IPS-18c (cell line): ENCODE measurements around the gene DDR1.

Source experiments
- H3K4me3 ChIP-seq: 2 replicates; pipeline ENCODE4 v1.7.0; 2013; ENCODE audit warnings: low read depth, mild to moderate bottlenecking, low read length, moderate library complexity; ENCODE audit not compliant: insufficient read depth
- H3K9me3 ChIP-seq: one replicate; pipeline ENCODE4 v1.6.1; 2013; ENCODE audit warnings: mild to moderate bottlenecking, low read length, moderate library complexity; ENCODE audit not compliant: control insufficient read depth, insufficient read depth

Gene DDR1

DNA sequence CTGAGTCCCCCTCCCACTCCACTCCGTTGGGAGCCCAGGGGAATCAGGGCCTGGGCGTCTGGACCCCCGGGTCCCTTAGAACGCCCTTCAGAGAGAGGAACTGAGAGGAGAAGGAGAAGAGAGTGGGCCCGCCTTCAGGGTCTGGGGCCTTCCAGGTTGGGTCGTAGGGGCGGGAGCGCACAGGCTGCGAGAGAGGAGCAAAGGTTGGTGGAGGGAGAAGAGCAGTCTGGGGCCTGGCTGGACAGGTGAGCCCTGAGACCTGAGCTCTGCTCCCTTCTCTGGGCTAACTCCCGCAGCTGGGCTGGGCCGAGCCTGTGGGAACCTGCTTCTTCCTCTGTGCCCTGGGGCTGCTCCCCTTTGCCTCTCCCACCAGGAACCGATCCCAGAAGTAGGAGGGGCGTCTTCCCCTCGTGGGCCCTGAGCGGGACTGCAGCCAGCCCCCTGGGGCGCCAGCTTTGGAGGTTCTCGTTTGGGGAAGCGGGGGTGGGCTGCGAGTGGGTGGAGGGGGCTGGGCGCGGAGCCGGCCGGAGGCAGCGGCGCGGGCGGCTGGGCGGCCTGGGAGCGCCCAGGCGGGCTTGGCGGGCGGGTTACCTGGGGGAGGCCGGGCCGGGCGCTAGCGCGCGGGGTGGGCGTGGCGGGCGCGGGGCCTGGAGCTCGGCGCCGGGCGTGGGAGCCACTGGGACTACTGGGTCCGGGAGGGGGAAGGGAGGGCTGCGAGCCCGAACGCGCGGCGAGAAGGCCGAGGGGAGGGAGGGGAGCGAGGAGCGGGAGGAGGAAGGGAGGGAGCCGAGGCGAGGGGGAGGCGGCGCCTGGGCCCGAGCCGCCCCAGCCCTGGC is at the start of gene DDR1:
Gene DDR1 (plus strand): TSS at position 835 of the 836 bp plus-strand sequence. CDS start 4,211 bp downstream, outside the sequence.
- no peaks in the 10 kb centered on the region for H3K9me3 ChIP-seq
- H3K4me3 ChIP-seq, result peak within 1 kb of the TSS; percentile 42

DNA sequence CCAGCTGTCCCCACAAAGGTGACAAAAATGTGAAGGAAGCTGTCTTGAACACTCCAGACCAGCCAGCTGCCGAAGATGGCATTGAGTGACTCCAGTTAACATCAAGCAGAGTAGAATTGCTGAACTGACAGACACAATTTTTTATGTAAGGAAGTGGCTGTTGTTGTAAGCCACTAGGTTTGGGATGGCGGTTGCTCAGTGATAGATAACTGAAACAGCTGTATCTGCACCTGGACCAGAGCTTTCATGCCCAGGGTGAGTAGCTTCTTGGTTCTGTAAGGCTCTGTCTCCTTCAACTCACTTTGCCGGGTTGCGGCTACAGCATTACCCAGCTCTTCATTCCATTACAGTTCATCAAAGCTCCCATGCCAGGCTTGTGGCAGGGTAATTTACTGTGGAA is 49.7 kb upstream of the DDR1 start:
- Histone ChIP-seq H3K9me3 (no peaks in the 10 kb centered on the region), H3K4me3 (no peak overlapping the region)

DNA sequence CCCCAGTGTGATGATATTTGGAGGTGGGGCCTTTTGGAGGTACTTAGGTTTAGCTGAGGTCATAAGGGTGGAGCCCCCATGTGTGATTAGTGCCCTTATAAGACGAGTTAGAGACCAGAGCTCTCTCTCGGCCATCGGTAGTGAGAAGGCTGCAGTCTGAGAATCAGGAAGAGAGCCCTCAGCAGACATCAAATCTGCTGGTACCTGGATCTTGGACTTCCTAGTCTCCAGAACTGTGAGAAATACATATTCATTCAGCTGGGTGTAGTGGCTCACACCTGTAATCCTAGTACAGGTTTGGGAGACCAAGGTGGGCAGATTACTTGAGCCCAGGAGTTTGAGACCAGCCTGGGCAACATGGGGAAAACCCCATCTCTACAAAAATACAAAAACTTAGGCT is 48.7 kb upstream of the DDR1 start:
- Histone ChIP-seq H3K9me3 (no peaks in the 10 kb centered on the region), H3K4me3 (no peak overlapping the region)

DNA sequence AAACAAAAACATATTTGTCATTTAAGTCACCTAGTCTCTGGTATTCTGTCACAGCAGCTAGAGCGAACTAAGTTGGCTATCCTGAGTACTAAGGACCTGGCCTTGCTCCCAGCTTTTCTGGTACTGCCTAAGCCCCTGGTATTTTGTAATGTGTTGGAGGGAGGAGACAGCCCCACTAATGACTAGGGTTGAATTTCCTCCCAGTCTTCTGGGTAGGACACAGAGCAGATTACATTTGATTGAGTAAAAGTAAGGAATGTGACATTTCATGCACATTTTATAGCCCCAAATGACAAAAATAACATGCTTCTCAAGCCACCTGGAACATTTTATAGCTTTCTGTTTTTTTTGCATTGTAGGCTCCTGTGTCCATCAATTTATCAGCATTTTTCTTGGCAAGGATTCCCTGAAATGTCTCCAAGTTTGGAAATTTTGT is 47.9 kb upstream of the DDR1 start:
- H3K4me3 ChIP-seq, result no peak overlapping the region
- no peaks in the 10 kb centered on the region for H3K9me3 ChIP-seq

DNA sequence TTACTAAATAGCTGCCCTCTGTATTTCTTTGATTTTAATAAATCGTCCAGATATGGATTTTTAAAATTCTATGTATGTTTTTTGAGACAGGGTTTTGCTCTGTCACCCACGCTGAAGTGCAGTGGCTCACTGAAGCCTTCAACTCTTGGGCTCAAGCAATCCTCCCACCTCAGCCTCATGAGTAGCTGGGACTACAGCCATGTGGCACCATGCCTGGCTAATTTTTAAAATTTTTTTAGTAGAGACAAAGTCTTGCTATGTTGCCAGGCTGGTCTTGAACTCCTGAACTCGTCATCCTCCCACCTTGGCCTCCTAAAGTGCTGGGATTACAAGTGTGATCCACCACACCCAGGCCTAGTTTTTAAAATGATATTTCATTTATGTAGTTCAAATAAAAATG is 47.4 kb upstream of the DDR1 start:
- Histone ChIP-seq H3K9me3 (no peaks in the 10 kb centered on the region), H3K4me3 (no peak overlapping the region)

DNA sequence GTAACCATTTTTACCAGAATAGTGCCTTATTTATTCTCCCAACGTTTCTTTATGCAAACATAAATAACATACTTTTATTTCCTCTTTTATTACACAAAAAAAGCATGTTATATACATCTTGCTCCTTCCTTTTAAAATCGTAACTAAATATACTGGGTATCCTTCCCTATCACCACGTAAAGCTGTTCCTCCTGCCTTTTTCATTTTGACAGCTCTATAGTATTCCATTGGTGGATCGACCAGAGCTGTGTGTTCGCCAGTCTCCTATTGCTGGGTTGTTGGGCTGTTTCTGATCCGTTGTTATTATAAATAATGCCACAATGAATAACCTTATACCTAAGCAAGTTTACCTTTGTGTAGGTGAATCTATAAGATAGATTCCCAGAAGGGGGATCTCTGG is 46.9 kb upstream of the DDR1 start:
- no peaks in the 10 kb centered on the region for H3K9me3 ChIP-seq
- no peak overlapping the region for H3K4me3 ChIP-seq

DNA sequence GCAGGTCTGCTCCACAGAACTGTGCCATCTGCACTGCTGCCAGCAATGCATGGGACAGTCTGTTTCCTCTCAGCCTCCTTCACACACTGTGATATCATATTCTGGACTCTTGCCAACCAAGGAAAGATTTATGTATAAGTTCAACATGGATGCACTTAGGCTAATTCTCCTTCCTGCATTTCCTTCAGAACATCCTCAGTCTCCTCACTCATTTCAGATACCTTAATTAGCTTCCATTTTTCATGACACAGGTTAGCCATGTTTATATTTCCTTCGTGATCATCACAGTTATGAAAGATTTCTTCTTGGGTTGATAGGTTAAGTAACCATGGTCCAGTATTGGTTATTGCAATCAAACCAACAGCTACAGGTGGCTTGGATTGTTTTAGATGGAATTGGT is 46.4 kb upstream of the DDR1 start:
- Histone ChIP-seq H3K9me3 (no peaks in the 10 kb centered on the region), H3K4me3 (no peak overlapping the region)

DNA sequence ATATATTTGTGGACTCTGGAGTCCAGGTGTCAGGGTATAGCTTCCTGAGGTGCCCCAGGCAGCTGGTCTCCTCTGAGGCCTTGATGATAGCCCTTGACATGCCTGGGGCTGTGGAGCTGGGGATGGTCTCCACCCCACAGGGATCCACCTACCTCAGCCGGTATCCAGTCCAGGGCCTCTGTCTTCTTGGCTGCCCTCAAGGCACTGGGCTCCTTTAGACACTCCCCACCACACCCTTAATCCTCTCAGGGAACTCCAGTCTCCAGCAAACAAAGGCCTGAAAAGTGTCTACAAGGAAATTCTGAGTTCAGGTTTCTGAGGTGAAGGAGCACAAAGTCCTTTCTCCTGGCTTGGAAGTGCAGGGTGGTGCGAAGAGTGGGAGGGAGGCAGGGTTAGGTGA is 44.6 kb upstream of the DDR1 start:
- Histone ChIP-seq H3K4me3 (no peak overlapping the region), H3K9me3 (no peaks in the 10 kb centered on the region)

DNA sequence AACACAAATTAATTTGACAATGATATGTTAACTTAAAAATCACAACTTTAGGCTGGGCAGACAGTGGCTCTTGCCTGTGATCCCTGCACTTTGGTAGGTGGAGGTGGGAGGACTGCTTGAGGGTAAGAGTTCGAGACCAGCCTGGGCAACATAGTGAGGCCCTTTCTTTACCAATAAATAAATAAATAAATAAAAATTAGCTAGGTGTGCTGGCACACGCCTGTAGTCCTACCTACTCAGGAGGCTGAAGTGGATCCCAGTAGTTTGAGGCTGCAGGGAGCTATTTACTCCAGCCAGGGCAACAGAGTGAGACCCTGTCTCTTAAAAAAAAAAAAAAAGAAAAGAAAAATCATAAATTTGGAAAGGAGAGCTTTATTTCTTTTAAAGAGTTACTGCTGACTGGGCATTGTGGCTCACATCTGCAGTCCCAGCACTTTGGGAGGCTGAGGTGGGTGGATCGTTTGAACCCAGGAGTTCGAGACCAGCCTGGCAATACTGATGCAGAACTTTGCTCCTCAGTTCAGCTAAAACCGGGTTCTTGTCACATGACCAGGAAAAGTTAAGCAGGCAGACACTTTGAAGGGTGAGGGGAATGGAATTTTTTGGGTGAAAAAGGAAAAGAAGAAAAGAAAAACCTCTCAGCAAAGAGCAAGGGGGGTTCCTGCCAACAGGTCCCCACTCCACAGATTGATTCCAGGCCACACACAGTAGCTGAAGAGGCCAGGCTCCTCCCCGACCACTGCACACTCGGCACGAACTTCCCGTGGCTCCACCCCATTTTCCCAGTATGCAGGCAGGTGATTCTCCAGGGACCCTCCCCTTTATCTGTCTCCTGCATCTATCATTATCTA is 44.0 kb upstream of the DDR1 start:
- no peak overlapping the region for H3K4me3 ChIP-seq

DNA sequence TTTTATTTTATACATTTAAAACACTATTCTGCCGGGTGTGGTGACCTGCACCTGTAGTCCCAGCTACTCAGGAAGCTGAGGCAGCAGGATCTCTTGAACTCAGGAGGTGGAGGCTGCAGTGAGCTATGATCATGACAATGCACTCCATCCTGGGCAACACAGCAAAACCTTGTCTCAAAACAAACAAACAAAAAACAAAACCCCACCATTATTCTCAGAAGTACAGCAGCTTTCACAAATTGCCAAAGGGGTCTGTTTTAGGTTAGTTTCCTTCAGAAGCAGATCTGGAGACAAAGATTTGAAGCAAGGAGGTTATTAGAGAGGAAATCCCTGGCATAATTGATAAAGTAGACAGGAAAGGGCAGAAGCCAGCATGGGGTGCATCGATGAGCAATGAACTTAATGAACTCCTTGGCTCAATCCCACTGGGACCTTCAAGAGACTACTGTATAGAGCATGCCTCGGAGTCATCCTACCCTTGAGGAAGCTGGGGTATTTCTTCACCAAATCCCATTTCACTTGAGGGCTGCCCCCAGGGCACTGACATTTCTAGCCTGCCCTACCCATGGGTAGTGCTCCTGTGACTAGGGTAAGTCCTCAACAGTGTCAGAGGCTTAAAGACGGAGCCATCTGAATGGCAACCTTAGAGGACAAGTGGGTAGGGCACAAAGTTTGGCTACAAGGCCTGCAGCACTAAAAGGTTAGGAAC is 43.2 kb upstream of the DDR1 start:
- no peaks in the 10 kb centered on the region for H3K9me3 ChIP-seq

More for the DNA sequence above, 44.0 kb upstream of the DDR1 start:
- no peaks in the 10 kb centered on the region for H3K9me3 ChIP-seq

DNA sequence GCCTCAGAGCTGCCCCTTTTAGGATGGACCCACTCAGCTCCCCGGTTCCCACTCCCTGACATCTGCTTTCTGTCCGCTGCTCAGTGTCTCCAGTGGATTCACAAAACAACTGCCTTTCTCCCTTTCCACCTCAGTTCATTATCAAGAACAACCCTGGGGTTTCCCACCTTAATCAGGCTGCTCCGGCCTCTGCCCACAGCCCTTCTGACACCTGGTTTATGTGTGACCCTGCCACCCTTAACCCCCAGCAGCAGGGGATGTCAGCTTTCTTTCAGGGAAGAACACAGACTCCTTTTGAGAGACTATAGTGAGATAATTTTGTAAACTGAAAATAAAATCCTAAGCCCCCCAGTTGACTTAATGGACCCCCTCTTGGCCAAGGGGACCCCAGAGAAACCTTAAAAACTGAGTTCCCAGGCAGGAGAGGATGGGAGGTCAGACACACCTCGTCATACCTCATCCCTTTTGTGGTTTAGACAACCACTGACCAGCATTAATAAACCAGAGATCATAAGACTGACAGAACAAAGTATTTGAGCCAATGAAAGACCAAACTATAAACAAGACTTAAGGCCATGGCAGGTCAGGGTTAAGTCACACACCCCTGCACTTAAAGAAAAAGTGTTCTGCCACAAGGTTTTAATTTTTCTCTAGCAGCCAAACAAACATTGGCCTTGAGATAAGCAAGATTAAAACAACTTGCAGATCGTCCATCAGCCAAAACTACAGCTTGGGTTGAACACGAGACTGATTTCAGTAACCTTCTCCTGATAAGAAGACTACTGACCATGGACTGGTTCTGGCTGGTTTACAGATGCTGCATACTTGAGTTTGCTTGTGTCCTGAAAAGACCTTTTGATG is 42.4 kb upstream of the DDR1 start:
- no peaks in the 10 kb centered on the region for H3K9me3 ChIP-seq
- no peak overlapping the region for H3K4me3 ChIP-seq

More for the DNA sequence above, 43.2 kb upstream of the DDR1 start:
- no peak overlapping the region for H3K4me3 ChIP-seq

DNA sequence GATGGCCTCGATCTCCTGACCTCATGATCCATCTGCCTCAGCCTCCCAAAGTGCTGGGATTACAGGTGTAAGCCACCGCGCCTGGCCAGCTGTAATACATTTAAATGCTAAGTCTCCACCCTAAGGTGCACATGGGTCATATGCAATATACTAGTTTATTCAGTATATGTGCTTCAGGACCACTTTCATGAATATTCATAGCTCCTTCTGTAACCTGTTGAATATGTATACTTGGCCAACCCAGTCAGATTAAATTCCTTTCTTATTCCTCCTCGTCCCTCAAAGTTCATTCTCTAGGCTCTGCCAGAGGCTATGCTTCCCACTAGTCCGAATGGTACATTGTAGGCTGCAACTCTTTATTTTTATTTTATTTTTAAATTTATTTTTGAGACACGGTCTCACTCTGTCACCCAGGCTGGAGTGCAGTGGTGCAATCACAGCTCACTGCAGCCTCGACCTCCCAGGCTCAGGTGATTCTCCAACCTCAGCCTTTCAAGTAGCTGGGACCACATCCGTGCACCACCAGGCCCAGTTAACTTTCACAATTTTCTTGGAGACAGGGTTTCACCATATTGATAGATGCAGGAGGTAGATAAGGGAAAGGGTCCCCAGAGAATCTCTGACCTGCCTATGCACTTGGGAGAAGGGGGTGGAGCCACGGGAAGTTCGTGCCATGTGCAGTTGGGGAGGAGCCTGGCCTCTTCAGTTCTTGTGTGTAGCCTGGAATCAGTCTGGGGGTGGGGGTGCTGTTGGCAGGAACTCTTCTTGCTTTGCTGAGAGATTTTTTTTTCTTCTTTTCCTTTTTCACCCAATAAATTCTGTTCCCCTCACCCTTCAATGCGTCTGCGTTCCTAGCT is 41.3 kb upstream of the DDR1 start:
- Histone ChIP-seq H3K4me3 (no peak overlapping the region), H3K9me3 (no peaks in the 10 kb centered on the region)

DNA sequence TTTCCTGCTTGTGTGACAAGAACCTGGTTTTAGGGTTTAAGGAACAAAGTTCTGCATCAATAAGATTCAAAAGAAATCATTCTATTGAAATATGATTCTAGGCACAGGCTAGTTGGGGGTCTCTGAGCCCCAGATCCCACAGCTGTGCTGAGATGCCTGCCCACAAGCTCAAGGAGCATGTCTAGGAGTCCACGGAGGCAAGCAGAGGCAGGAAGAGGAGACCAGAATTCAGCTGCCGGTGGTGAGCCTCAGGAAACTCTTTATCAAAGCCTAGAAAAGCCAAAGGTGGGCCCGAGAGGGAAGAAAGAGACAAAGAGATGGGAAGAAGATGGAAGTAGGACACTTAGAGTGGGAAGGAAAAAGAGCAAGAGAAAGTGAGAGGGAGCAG is 40.7 kb upstream of the DDR1 start:
- no peaks in the 10 kb centered on the region for H3K9me3 ChIP-seq
- H3K4me3 ChIP-seq, result no peak overlapping the region

DNA sequence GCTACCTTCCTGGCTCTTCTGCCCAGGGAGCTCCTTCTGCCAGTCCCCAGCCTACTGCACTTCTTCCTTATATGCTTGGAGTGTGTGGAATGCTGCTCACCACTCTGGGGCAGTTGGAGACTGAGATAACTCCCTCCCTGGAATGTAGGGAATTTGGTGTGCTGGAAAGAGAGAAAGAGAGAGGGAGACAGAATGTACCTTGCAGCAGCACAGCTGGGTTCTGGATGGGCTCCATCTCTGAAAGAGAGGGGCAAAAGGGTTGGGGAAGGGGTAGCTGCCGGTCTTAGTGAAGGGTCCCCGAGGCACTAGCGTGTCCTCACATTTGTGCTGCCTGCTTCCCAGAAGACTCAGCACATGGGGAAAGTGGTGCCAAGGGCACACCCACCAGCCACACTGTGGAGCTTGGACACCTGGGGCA is 40.2 kb upstream of the DDR1 start:
- H3K4me3 ChIP-seq, result no peak overlapping the region
- no peaks in the 10 kb centered on the region for H3K9me3 ChIP-seq

DNA sequence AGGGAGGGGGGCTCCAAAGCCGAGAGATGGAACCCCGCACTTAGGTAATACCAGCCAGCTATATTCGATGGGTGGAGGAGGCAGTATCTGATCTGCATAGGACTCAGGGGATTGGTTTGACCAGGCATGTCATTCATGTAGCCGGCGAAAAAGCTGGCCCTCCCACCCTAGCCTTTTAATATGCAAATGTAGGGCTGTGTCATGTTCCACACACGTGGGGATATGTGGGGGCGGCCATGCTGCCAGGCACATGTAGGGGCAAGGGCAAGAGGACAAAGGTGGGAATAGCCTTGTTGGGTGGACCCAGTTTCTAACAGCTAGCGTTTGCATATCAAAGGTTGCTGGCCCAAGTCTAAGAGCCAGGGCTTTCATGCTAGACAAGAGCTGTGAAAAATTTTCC is 39.1 kb upstream of the DDR1 start:
- H3K9me3 ChIP-seq, result no peaks in the 10 kb centered on the region
- H3K4me3 ChIP-seq, result no peak overlapping the region

DNA sequence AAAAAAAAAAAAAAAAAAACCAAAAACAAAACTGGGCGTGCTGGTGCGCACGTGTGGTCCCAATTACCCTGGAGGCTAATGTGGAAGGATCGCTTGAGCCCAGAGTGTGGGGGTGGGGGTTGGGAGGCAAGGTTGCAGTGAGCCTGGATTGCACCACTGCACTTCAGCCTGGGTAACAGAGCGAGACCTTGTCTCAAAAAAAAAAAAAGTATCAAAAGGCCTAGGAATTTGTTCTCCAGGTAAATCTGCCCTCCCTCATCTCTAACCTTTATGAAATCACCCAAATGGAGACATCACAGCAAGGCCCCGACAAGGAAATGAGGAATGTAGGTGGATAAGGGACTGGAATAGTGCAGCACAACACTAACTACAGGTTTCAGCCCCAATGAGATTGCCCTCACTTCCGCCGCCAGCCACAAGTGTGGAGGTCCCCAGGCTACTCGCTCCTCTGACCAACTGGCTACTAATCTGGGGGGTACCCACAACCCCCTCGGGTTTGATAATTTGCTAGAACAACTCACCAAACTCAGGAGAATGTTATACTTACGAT is 36.8 kb upstream of the DDR1 start:
- Histone ChIP-seq H3K9me3 (peaks cover 16% of the 10 kb centered on the region), H3K4me3 (peak overlapping the region; percentile 63)
